HepG2 (cell line): ENCODE measurements around the gene TMEM120A. TPM values are rescaled to one million over a fixed set of nuclear protein-coding genes. Genes with fewer than 3 reads are reported as not detected.

Experiments
- CENPBD1 ChIP-seq: sonication (generic); formaldehyde crosslinking; IDR thresholded peaks from 2 replicates; pipeline ENCODE4 v1.8.0; 2022; ENCODE audit warnings: missing genetic modification reagents, low read depth, mild to moderate bottlenecking, borderline replicate concordance
- ELF1 ChIP-seq: sonication (generic); formaldehyde crosslinking; IDR thresholded peaks from 2 replicates; pipeline ENCODE4 v1.4.0; 2020; ENCODE audit warnings: missing genetic modification reagents
- ETV5 ChIP-seq: IDR thresholded peaks from 2 replicates; pipeline ENCODE4 v1.6.1; 2018; ENCODE audit warnings: missing biosample characterization, missing genetic modification reagents, inconsistent platforms, borderline replicate concordance
- FOXA3 ChIP-seq: IDR thresholded peaks from 2 replicates; pipeline ENCODE4 v1.6.1; 2016; ENCODE audit warnings: missing genetic modification reagents, missing compliant biosample characterization
- GABPA ChIP-seq, 2 experiments: IDR thresholded peaks; 2 replicates each; pipeline ENCODE4 v1.6.1; 2011 to 2016; ENCODE audit warnings: low read depth in 2 of 2, low read length in 1 of 2, missing biosample characterization in 1 of 2, missing genetic modification characterization in 1 of 2
- GFI1 ChIP-seq: sonication (generic); formaldehyde crosslinking; IDR thresholded peaks from 2 replicates; pipeline ENCODE4 v1.5.0; 2020; ENCODE audit warnings: missing genetic modification reagents, mild to moderate bottlenecking, borderline replicate concordance
- HNRNPL ChIP-seq: fragments of 200-400 bp; formaldehyde crosslinking; IDR thresholded peaks from 2 replicates; pipeline ENCODE4 v1.6.1; 2017; ENCODE audit warnings: mild to moderate bottlenecking, low read depth, low read length
- IRF2 ChIP-seq: IDR thresholded peaks from 2 replicates; pipeline ENCODE4 v1.6.1; 2018; ENCODE audit warnings: missing genetic modification reagents, missing compliant biosample characterization
- MTA3 ChIP-seq: sonication (generic); formaldehyde crosslinking; IDR thresholded peaks from 2 replicates; pipeline ENCODE4 v1.4.0; 2020; ENCODE audit warnings: missing genetic modification reagents
- NCOA2 ChIP-seq: sonication (generic); formaldehyde crosslinking; IDR thresholded peaks from 2 replicates; pipeline ENCODE4 v1.8.0; 2022; ENCODE audit warnings: inconsistent platforms
- POLR2AphosphoS2 ChIP-seq: IDR thresholded peaks from 2 replicates; pipeline ENCODE4 v1.6.1; 2011; ENCODE audit warnings: low read depth, low read length, improper control_type of control experiment
- RORA ChIP-seq: sonication (generic); formaldehyde crosslinking; IDR thresholded peaks from 2 replicates; pipeline ENCODE4 v1.5.0; 2020; ENCODE audit warnings: mild to moderate bottlenecking, missing genetic modification reagents, moderate library complexity
- SSRP1 ChIP-seq: IDR thresholded peaks from 2 replicates; pipeline ENCODE4 v1.6.1; 2016; ENCODE audit warnings: control low read depth
- ZBTB21 ChIP-seq: sonication (generic); formaldehyde crosslinking; IDR thresholded peaks from 2 replicates; pipeline ENCODE4 v1.4.0; 2020; ENCODE audit warnings: missing genetic modification reagents
- ZBTB40 ChIP-seq, 2 experiments: fragments of 450-650 bp in 1 of 2; sonication (generic) in 1 of 2; formaldehyde crosslinking in 1 of 2; IDR thresholded peaks; 2 replicates each; pipeline versions ENCODE4 v1.6.1 to v1.8.0; 2016 to 2022; ENCODE audit warnings: antibody characterized with exemption in 1 of 2, mild to moderate bottlenecking in 1 of 2, missing genetic modification reagents in 1 of 2
- ZNF205 ChIP-seq: IDR thresholded peaks from 2 replicates; pipeline ENCODE4 v1.6.1; 2018; ENCODE audit warnings: missing biosample characterization, missing genetic modification reagents
- ZNF468 ChIP-seq: sonication (generic); formaldehyde crosslinking; IDR thresholded peaks from 2 replicates; pipeline ENCODE4 v1.8.0; 2022; ENCODE audit warnings: mild to moderate bottlenecking, moderate library complexity, missing genetic modification reagents
- ZNF484 ChIP-seq: sonication (generic); formaldehyde crosslinking; IDR thresholded peaks from 2 replicates; pipeline ENCODE4 v1.5.1; 2020; ENCODE audit warnings: mild to moderate bottlenecking, low read depth, missing genetic modification reagents, borderline replicate concordance
- ZNF501 ChIP-seq: sonication (generic); formaldehyde crosslinking; IDR thresholded peaks from 2 replicates; pipeline ENCODE4 v1.5.1; 2020; ENCODE audit warnings: mild to moderate bottlenecking, moderate library complexity, missing genetic modification reagents
- polyA plus RNA-seq, 8 experiments: library from polyadenylated mRNA; depleted of rRNA in 3 of 8; stranded (reverse) in 7 of 8; unstranded in 1 of 8; fragments of >200 nt; fragmentation: Illumina TruSeq in 4 of 8; extraction: Trizol in 4 of 8; gene quantifications; 2 replicates each; pipeline versions ENCODE4 v1.2.1 to v1.2.3, GENCODE V29; 2011 to 2016; ENCODE audit warnings: low read depth in 4 of 8, missing spikeins in 1 of 8, mixed read lengths in 1 of 8; ENCODE audit not compliant: insufficient read depth in 1 of 8
- total RNA-seq, 5 experiments: library from RNA; depleted of rRNA; stranded (reverse); fragments of >200 nt; fragmentation: Illumina TruSeq; extraction: Trizol; gene quantifications; 2 replicates each; pipeline ENCODE4 v1.2.3, GENCODE V29; 2016; ENCODE audit warnings: low read depth in 1 of 5

The TMEM120A gene
- total and polyA plus RNA-seq, 2 of the 13 experiments (the other 11 are each of a cell fraction or from before 2014, with no cell fraction given), result 40.3 to 102 TPM

- TF ChIP-seq ZBTB40 (IDR thresholded peaks at IDR 0.05) (no peak), ZBTB40 (CRISPR knock-in tag; IDR thresholded peaks at IDR 0.05) (no peak), MTA3 (CRISPR knock-in tag) (no peak), ZBTB21 (CRISPR knock-in tag) (no peak), ZNF468 (CRISPR knock-in tag) (no peak), ZNF501 (no peak), SSRP1 (CRISPR knock-in tag) (no peak), FOXA3 (peak; percentile 29; the same call in 1 of the 2 replicates), GABPA (IDR thresholded peaks at IDR 0.05; ENCODE audit: low read depth, low read length) (no peak), GABPA (CRISPR knock-in tag; IDR thresholded peaks at IDR 0.05; ENCODE audit: low read depth) (no peak), RORA (CRISPR knock-in tag) (no peak), ZNF205 (CRISPR knock-in tag) (peak; percentile 96), ELF1 (CRISPR knock-in tag) (no peak), HNRNPL (no peak), IRF2 (CRISPR knock-in tag) (no peak; the same call in 1 of the 2 replicates), ETV5 (CRISPR knock-in tag) (no peak), POLR2AphosphoS2 (no peak), ZNF484 (no peak), NCOA2 (CRISPR knock-in tag) (0 out of 2 replicates have a peak, but pooled peaks have one; percentile 25), CENPBD1 (no peak), GFI1 (peak; percentile 43; the same call in 1 of the 2 replicates)
Measured at GRCh38 chr7:75958802-75959543, 35.4 kb downstream of the TMEM120A start (continued).
